Smooth muscle cell (in vitro differentiated cells): Measurements from ENCODE around the gene CEACAM20. TPM values are rescaled to one million over a fixed set of nuclear protein-coding genes. Genes with fewer than 3 reads are reported as not detected.

ENCODE experiments used
- DNase-seq: peaks from one replicate; lab custom pipeline; 2025; ENCODE audit not compliant: unreplicated experiment; lab: John Stamatoyannopoulos, UW
- H2AFZ ChIP-seq: fragments of 200-600 bp; sonication (generic); 2 replicates; pipeline ENCODE4 v1.6.0; 2016; ENCODE audit warnings: antibody characterized with exemption, low read depth, mild to moderate bottlenecking
- H3F3A ChIP-seq: fragments of 200-600 bp; sonication (generic); 2 replicates; pipeline ENCODE4 v1.6.0; 2017; ENCODE audit warnings: antibody characterized with exemption, low read depth
- H3K27ac ChIP-seq: fragments of 200-600 bp; sonication (generic); 2 replicates; pipeline ENCODE4 v1.5.1; 2016; ENCODE audit warnings: low read depth, mild to moderate bottlenecking
- H3K27me3 ChIP-seq: fragments of 200-600 bp; sonication (generic); 2 replicates; pipeline ENCODE4 v1.6.1; 2016; ENCODE audit warnings: low read depth, mild to moderate bottlenecking
- H3K36me3 ChIP-seq: fragments of 200-600 bp; sonication (generic); 2 replicates; pipeline ENCODE4 v1.5.1; 2016; ENCODE audit warnings: low read depth
- H3K4me1 ChIP-seq: fragments of 200-600 bp; sonication (generic); 2 replicates; pipeline ENCODE4 v1.5.1; 2016; ENCODE audit warnings: low read depth
- H3K4me2 ChIP-seq: fragments of 200-600 bp; sonication (generic); 2 replicates; pipeline ENCODE4 v1.6.0; 2016; ENCODE audit warnings: mild to moderate bottlenecking
- H3K4me3 ChIP-seq: fragments of 200-600 bp; sonication (generic); 2 replicates; pipeline ENCODE4 v1.5.1; 2016; ENCODE audit warnings: mild to moderate bottlenecking
- H3K79me2 ChIP-seq: fragments of 200-600 bp; sonication (generic); 2 replicates; pipeline ENCODE4 v1.6.0; 2016; ENCODE audit warnings: low read depth, mild to moderate bottlenecking
- H3K9ac ChIP-seq: fragments of 200-600 bp; sonication (generic); 2 replicates; pipeline ENCODE4 v1.6.0; 2016; ENCODE audit warnings: low read depth
- H3K9me3 ChIP-seq: fragments of 200-600 bp; sonication (generic); replicated peaks from 2 replicates; pipeline ENCODE4 v1.5.1; 2016; ENCODE audit warnings: low read depth
- H4K20me1 ChIP-seq: fragments of 200-600 bp; sonication (generic); 2 replicates; pipeline ENCODE4 v1.6.0; 2016; ENCODE audit warnings: low read depth
- WGBS: methylation state at CpG from one replicate; pipeline ENCODE4 v1.1.7; 2016; ENCODE audit warnings: low lambda C conversion rate; 5-methylcytosine and 5-hydroxymethylcytosine counted together
- polyA plus RNA-seq: library from polyadenylated mRNA; unstranded; fragments of >200 nt; fragmentation: Nextera tagmentation; extraction: Ambion mirVana; gene quantifications from 2 replicates; pipeline ENCODE4 v1.2.1, GENCODE V29; 2016
- total RNA-seq: library from RNA; depleted of rRNA; stranded (reverse); fragments of >200 nt; gene quantifications from 2 replicates; pipeline ENCODE4 v1.2.3, GENCODE V29; 2014
- TF ChIP-seq, protein P1 (sequence below): fragments of 200-600 bp; sonication (generic); IDR thresholded peaks from 2 replicates; pipeline ENCODE4 v1.5.1; 2017; ENCODE audit warnings: borderline replicate concordance, mild to moderate bottlenecking, antibody characterized with exemption; ENCODE audit not compliant: insufficient read depth, poor library complexity, severe bottlenecking

CEACAM20 gene
- total and polyA plus RNA-seq, 2 experiments from 2014 or later = not detected

DNA sequence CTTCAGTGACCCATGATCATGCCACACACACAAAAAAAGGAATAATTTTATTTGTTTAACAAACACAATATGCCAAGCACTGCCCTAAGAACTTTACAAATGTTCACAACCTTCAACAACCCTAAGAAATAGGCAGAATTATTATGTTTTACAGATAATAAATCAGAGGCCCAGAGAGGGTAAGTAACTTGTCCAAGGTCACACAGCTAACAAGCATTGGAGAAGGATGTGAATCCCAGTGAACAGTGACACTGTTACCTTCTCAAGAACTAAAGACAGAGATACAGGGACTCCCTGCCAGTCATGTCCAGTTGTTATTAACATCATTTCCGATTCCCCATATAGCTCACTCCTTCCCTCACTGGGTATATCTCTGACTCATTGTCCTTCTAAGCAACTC lies 13.6 kb downstream of the CEACAM20 start:
- Histone ChIP-seq H3K27ac (no peak overlapping the region), H3K4me1 (no peaks in the 10 kb centered on the region), H4K20me1 (no peaks in the 10 kb centered on the region), H2AFZ (no peak overlapping the region), H3K9me3 (no peaks in the 10 kb centered on the region), H3K4me2 (no peak overlapping the region), H3K9ac (no peak overlapping the region), H3K27me3 (no peaks in the 10 kb centered on the region), H3K79me2 (no peaks in the 10 kb centered on the region), H3K36me3 (no peaks in the 10 kb centered on the region), H3F3A (no peaks in the 10 kb centered on the region), H3K4me3 (no peak overlapping the region)
- 90% methylated on average over 1 of the region's 1 CpG for WGBS
- TF ChIP-seq, protein P1, sequence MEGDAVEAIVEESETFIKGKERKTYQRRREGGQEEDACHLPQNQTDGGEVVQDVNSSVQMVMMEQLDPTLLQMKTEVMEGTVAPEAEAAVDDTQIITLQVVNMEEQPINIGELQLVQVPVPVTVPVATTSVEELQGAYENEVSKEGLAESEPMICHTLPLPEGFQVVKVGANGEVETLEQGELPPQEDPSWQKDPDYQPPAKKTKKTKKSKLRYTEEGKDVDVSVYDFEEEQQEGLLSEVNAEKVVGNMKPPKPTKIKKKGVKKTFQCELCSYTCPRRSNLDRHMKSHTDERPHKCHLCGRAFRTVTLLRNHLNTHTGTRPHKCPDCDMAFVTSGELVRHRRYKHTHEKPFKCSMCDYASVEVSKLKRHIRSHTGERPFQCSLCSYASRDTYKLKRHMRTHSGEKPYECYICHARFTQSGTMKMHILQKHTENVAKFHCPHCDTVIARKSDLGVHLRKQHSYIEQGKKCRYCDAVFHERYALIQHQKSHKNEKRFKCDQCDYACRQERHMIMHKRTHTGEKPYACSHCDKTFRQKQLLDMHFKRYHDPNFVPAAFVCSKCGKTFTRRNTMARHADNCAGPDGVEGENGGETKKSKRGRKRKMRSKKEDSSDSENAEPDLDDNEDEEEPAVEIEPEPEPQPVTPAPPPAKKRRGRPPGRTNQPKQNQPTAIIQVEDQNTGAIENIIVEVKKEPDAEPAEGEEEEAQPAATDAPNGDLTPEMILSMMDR = no peak
- DNase-seq = no peak

GRCh38 chr19:44515031-44515430 lies 14.4 kb downstream of the CEACAM20 start:
- Histone ChIP-seq H3K9me3 (no peaks in the 10 kb centered on the region), H2AFZ (no peak overlapping the region), H3K79me2 (no peaks in the 10 kb centered on the region), H3F3A (no peaks in the 10 kb centered on the region), H3K27ac (no peak overlapping the region), H4K20me1 (no peaks in the 10 kb centered on the region), H3K36me3 (no peaks in the 10 kb centered on the region), H3K4me2 (no peak overlapping the region), H3K4me1 (no peaks in the 10 kb centered on the region), H3K4me3 (no peak overlapping the region), H3K9ac (no peak overlapping the region), H3K27me3 (no peaks in the 10 kb centered on the region)
- DNase-seq = no peak
- 81% methylated on average over 3 of the region's 3 CpGs for WGBS
- TF ChIP-seq, protein P1 = no peak

- Histone ChIP-seq H3K27me3 (no peaks in the 10 kb centered on the region), H3K36me3 (no peaks in the 10 kb centered on the region), H3K9me3 (no peaks in the 10 kb centered on the region), H3K79me2 (no peaks in the 10 kb centered on the region), H3K4me2 (no peak overlapping the region), H3K27ac (no peak overlapping the region), H3K4me1 (no peaks in the 10 kb centered on the region), H3F3A (no peaks in the 10 kb centered on the region), H3K9ac (no peak overlapping the region), H4K20me1 (no peaks in the 10 kb centered on the region), H3K4me3 (no peak overlapping the region), H2AFZ (no peak overlapping the region)
- TF ChIP-seq, protein P1 = peak; percentile 45
- WGBS = 40% methylated on average over 12 of the region's 12 CpGs
- DNase-seq = no peak
Observed at GRCh38 chr19:44512326-44513298, 16.9 kb downstream of the CEACAM20 start.
